Activated gamma-delta T cell treated with anti-CD3 and anti-CD28 coated beads, Interleukin-2, amount 50 U/mL, for 16 hours (primary cell): ENCODE measurements around the gene EI24.
"Not testable (repeated sequence)": the region's sequence is repeated elsewhere in the genome, so short reads cannot be mapped to it uniquely, and the experiment has no call there.

Source experiments
- DNase-seq: peaks from one replicate; pipeline ENCODE4 v3.0.0-alpha.2; 2020; ENCODE audit warnings: low read depth

Gene EI24

DNA sequence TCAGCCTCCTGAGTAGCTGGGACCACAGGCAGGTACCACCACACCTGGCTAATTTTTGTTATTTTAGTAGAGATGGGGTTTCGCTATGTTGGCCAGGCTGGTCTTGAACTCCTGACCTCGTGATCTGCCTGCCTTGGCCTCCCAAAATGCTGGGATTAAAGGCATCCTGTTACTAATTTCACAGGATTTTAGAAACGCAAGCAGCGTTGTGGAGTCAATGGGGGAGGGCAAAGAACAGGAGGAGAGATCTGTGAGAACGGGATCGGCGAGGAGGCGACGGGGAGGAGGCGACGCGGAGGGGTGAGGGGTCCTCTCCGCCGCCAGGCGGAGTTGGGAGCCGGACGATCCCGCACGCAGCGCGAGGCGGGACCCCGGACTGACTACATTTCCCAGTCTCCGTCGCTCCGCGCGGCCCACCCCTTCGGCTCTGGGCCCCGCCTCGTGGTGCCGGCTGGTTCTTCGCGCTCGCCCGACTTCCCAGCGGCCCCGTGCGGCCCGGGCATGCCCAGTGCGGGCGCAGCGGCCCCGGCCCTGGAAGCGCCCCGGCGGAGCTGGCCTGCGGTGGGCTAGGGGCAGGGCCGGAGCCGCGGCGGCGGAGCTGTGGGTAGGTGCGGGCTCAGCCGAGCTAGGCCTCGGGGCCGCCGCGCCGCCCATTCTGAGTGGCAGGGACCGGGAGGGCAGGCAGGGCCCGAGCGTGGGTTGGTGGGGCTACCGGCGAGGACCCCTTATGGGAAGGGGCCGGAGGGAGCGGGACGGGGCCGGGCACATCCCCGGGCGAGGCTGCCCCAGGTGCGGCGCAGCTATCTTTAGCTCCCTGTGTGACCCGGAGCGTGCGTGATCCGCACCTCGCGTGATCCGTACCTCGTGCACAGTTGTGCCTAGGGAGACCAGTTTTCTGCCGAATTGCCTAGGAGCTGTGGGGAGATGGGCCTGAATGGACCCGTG lies at the start of gene EI24:
TSS of gene EI24 (plus strand) at position 508 of the 945 bp plus-strand sequence. CDS start 3,051 bp downstream, outside the sequence.
- DNase-seq = peak; percentile 77

GRCh38 chr11:125519860-125520834 lies 49.1 kb upstream of the EI24 start:
- no peak for DNase-seq

GRCh38 chr11:125525303-125525702 lies 44.0 kb upstream of the EI24 start:
- no peak for DNase-seq

DNA sequence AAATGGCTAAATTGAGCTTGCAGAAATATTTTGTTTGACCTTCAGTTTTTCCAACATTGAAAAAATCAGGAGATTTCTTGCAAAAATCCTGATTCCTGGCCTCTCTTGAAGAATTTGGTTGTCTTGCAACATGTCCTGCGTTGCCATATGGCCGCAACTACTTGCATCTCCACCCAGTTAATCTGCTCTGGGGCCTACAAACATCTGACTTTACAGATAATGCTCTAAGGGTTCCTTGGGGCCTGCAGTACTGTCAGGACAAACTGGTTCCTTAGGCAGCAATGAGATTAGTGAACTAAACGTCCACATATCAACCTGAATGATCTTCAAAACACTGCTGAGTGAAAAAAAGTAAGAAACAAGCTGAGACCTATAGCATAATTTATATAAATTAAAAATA lies 36.6 kb upstream of the EI24 start:
- DNase-seq = no peak

DNA sequence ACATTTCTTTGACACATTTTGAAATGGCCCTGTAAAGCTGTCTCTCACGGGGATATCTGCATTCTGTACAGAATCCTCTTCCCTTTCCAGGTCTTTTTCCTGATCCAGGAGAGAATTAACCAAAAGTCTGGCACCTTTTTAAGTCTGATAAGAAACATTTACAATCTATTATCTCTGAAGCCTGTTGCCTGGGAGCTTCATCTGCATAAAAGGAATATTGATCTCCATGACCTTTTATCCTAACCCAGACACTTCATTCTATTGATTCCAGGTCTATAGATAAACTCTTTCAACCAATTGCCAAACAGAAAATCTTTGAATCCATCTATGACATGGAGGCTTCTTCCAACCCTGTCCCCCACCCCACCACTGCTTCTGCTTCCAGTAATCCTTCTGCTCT lies 33.7 kb upstream of the EI24 start:
- no peak for DNase-seq

DNA sequence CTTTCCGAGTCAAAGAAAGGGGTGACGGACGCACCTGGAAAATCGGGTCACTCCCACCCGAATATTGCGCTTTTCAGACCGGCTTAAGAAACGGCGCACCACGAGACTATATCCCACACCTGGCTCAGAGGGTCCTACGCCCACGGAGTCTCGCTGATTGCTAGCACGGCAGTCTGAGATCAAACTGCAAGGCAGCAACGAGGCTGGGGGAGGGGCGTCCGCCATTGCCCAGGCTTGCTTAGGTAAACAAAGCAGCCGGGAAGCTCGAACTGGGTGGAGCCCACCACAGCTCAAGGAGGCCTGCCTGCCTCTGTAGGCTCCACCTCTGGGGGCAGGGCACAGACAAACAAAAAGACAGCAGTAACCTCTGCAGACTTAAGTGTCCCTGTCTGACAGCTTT lies 32.4 kb upstream of the EI24 start:
- DNase-seq = not testable (repeated sequence)

GRCh38 chr11:125542709-125543108 lies 26.6 kb upstream of the EI24 start:
- no peak for DNase-seq

DNA sequence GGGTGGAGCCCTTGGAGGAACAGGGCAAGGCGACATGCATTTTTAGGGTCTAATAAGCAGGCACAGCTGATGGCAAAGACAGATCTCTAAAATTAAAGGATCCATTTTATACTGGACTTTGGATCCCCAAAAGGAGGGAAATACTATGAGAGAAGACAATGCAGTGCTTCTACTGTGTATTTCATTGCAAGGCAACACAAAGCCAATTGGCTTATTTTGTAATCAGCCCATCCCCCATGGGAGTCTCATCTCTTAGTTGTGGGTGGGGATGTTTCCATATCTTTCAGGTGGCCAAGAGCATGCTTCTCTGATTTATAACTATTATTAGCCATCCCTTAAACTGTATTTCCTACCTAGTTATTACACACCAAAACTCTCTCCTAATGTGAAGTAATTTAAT lies 18.5 kb upstream of the EI24 start:
- no peak for DNase-seq

DNA sequence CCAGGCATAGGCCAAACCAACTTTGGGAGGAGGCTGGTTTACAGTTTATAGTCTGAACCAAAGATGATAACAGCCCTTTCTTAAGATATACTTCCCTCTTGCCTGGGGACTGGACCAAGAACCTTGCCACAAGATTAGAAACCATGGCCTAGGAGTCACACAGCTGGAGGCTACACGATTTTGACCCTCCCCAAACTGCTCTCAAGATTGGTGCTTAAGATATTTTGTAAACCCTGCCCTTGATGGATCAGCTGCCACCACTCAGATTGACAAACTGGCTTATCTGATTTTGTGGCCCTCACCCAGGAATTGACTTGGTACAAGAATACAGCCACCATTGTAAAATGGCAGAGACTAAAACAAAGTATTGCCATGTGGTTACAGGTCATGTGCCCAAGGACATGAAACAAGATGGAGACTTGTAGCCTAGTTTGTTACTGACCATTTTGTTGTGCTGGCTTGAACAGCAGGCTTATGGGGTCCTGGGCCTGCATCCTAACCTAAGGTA lies 17.4 kb upstream of the EI24 start:
- no peak for DNase-seq

DNA sequence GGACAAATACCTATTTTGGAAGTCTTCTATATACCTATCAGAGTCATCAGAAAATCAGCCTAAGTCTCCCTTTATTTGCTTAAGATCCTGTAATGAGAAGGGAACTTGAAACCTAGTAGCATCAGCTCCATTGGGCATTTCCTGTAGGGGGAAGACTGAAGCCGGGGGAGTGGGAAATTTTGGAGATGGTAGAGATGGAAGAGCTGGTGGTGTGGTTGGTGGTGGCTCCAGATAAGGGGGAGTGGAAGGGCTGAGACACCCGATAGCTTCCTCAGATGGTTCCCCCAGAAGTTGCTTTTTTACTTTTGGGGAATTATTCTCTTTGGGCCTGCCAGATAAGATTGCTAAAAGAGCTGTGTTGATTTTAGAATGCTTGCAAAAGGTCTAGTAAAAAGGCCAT lies 16.4 kb upstream of the EI24 start:
- no peak for DNase-seq

- DNase-seq = no peak
Observed at GRCh38 chr11:125553357-125553756, 15.9 kb upstream of the EI24 start.

- DNase-seq = no peak
Observed at GRCh38 chr11:125554038-125554437, 15.2 kb upstream of the EI24 start.

DNA sequence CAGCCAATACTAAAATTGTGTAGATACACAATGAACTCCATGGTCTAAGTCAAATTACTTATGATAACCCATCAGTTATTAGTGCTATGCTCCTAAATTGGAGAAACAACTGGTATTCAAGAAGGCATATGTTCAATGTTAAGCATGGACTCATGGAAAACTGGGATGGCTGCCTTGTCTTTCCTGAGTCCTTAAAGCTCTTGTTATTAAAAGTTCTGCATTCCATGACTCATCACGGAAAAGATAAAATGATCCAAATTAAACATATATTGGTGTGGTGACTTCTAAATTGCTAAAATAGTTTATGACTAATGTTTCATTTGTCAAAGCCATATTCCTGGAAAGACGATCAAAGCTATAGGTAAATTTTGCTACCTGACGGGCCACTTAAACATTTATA lies 9.4 kb upstream of the EI24 start:
- no peak for DNase-seq

- DNase-seq = no peak
Observed at GRCh38 chr11:125561924-125562323, 7.4 kb upstream of the EI24 start.

DNA sequence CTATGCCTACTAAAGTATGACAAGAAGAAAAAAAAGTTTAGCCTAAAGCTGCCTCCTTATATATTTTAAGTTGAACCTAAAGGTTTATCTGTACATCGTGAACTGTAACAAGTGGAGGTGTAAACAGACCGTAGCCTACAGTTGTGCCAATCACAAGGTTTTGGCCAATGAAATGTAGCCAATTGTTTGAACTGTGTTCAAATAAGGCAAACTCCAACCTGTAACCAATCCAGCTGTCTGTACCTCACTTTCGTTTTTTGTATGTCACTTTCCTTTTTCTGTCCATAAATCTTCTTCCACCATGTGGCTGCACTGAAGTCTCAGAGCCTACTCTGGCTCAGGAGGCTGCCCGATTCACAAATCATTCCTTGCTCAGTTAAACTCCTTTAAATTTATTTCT lies 6.8 kb upstream of the EI24 start:
- no peak for DNase-seq

DNA sequence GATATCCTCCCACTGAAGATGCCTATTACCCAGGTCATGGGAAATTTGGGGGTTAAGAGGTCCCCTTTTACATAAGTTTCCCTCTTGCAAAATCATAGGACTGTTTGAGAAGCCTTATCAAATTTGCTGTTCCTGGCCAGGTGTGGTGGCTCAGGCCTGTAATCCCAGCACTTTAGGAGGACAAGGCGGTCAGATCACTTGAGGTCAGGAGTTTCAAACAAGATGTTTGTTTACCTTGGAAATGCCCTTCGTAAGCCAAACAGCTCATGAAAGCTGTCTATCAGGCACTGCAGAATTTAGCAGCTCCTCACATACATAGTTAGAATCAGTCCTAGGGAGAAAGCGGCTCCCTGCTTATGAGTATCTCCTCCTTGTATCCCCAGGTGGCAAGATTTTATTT lies 4.9 kb upstream of the EI24 start:
- no peak for DNase-seq

GRCh38 chr11:125566235-125566634 lies 3.0 kb upstream of the EI24 start:
- DNase-seq = no peak

- no peak for DNase-seq
Observed at GRCh38 chr11:125569915-125570621, 791 bp downstream of the EI24 start.

DNA sequence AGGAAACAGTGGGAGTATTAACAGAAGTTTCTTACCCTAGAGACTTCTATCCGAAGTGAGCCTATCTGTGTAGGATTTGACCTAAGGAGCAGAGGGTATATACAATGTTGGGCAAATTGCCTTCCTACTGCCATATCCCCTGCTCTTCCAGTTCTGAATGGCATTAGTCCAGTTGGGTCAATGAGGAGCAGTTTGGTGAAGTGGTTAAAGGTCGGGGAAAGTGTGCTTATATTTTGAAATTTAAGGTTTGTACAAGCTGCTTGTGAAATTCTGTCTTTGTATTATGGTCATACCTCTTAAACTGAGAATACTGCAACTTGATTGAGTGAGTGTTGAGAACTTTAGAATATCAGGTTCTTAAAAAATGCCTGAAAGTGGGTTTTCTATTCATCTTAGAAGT lies 1.7 kb downstream of the EI24 start:
- DNase-seq = no peak

- DNase-seq = no peak
Observed at GRCh38 chr11:125572916-125573315, 3.6 kb downstream of the EI24 start.

- DNase-seq = not testable (repeated sequence)
Observed at GRCh38 chr11:125577181-125577580, 7.9 kb downstream of the EI24 start.

- no peak for DNase-seq
Observed at GRCh38 chr11:125578783-125579182, 9.5 kb downstream of the EI24 start.
